Ishikawa (cell line): ENCODE measurements around the gene MGAM2.

ENCODE experiments used
- CEBPB ChIP-seq: IDR thresholded peaks from 2 replicates; pipeline ENCODE4 v1.6.1; 2012
- CREB1 ChIP-seq: IDR thresholded peaks from 2 replicates; pipeline ENCODE4 v1.6.1; 2012; ENCODE audit warnings: low read depth
- EGR1 ChIP-seq: IDR thresholded peaks from 2 replicates; pipeline ENCODE4 v1.6.1; 2012
- EP300 ChIP-seq: IDR thresholded peaks from 2 replicates; pipeline ENCODE4 v1.6.1; 2012; ENCODE audit warnings: borderline replicate concordance
- FOXM1 ChIP-seq: IDR thresholded peaks from 2 replicates; pipeline ENCODE4 v1.6.1; 2012; ENCODE audit warnings: low read depth, borderline replicate concordance
- NFIC ChIP-seq: IDR thresholded peaks from 2 replicates; pipeline ENCODE4 v1.6.1; 2012
- RAD21 ChIP-seq: IDR thresholded peaks from 2 replicates; pipeline ENCODE4 v1.6.1; 2012; ENCODE audit warnings: low read depth
- TAF1 ChIP-seq: IDR thresholded peaks from 2 replicates; pipeline ENCODE4 v1.6.1; 2012; ENCODE audit warnings: low read depth, mild to moderate bottlenecking
- TCF12 ChIP-seq: IDR thresholded peaks from 2 replicates; pipeline ENCODE4 v1.6.1; 2012; ENCODE audit warnings: low read depth
- TEAD4 ChIP-seq: IDR thresholded peaks from 2 replicates; pipeline ENCODE4 v1.6.1; 2012
- YY1 ChIP-seq: IDR thresholded peaks from 2 replicates; pipeline ENCODE4 v1.6.1; 2012; ENCODE audit warnings: low read depth
- ZBTB7A ChIP-seq: IDR thresholded peaks from 2 replicates; pipeline ENCODE4 v1.6.1; 2012; ENCODE audit warnings: low read depth
- TF ChIP-seq, protein P1 (sequence below): IDR thresholded peaks from 2 replicates; pipeline ENCODE4 v1.6.1; 2012
- TF ChIP-seq, protein P2 (sequence below): IDR thresholded peaks from 2 replicates; pipeline ENCODE4 v1.6.1; 2012; ENCODE audit warnings: low read depth, mild to moderate bottlenecking
- TF ChIP-seq, protein P3 (sequence below): IDR thresholded peaks from 2 replicates; pipeline ENCODE4 v1.6.1; 2012

Gene MGAM2

DNA sequence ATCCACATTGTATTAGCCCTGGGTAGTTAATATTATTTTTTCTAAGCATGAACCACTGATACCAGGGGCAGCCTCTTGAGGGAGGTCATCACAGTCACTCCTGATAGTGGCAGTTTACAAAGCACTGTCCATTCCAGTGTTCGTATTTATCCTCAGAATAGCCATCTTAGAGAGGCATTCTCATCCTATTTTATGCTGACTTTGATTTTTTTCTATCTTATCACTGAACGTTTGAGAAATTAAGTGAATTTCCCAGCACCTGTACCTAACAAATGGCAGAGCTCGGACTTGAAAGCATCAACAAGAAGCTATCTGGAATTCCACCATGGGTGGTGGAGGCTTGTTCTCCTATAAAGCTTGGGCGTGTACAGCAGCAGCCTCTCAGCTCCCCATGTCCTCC is 26.1 kb upstream of the MGAM2 start:
- TF ChIP-seq ZBTB7A (no peak), TCF12 (no peak), TAF1 (no peak), RAD21 (no peak), EP300 (no peak), FOXM1 (no peak), CEBPB (no peak), EGR1 (no peak), NFIC (no peak), YY1 (no peak), TEAD4 (no peak), CREB1 (no peak)
- TF ChIP-seq, protein P1, sequence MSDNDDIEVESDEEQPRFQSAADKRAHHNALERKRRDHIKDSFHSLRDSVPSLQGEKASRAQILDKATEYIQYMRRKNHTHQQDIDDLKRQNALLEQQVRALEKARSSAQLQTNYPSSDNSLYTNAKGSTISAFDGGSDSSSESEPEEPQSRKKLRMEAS: no peak
- TF ChIP-seq, protein P2, sequence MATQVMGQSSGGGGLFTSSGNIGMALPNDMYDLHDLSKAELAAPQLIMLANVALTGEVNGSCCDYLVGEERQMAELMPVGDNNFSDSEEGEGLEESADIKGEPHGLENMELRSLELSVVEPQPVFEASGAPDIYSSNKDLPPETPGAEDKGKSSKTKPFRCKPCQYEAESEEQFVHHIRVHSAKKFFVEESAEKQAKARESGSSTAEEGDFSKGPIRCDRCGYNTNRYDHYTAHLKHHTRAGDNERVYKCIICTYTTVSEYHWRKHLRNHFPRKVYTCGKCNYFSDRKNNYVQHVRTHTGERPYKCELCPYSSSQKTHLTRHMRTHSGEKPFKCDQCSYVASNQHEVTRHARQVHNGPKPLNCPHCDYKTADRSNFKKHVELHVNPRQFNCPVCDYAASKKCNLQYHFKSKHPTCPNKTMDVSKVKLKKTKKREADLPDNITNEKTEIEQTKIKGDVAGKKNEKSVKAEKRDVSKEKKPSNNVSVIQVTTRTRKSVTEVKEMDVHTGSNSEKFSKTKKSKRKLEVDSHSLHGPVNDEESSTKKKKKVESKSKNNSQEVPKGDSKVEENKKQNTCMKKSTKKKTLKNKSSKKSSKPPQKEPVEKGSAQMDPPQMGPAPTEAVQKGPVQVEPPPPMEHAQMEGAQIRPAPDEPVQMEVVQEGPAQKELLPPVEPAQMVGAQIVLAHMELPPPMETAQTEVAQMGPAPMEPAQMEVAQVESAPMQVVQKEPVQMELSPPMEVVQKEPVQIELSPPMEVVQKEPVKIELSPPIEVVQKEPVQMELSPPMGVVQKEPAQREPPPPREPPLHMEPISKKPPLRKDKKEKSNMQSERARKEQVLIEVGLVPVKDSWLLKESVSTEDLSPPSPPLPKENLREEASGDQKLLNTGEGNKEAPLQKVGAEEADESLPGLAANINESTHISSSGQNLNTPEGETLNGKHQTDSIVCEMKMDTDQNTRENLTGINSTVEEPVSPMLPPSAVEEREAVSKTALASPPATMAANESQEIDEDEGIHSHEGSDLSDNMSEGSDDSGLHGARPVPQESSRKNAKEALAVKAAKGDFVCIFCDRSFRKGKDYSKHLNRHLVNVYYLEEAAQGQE: no peak
- TF ChIP-seq, protein P3, sequence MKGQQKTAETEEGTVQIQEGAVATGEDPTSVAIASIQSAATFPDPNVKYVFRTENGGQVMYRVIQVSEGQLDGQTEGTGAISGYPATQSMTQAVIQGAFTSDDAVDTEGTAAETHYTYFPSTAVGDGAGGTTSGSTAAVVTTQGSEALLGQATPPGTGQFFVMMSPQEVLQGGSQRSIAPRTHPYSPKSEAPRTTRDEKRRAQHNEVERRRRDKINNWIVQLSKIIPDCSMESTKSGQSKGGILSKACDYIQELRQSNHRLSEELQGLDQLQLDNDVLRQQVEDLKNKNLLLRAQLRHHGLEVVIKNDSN: no peak

DNA sequence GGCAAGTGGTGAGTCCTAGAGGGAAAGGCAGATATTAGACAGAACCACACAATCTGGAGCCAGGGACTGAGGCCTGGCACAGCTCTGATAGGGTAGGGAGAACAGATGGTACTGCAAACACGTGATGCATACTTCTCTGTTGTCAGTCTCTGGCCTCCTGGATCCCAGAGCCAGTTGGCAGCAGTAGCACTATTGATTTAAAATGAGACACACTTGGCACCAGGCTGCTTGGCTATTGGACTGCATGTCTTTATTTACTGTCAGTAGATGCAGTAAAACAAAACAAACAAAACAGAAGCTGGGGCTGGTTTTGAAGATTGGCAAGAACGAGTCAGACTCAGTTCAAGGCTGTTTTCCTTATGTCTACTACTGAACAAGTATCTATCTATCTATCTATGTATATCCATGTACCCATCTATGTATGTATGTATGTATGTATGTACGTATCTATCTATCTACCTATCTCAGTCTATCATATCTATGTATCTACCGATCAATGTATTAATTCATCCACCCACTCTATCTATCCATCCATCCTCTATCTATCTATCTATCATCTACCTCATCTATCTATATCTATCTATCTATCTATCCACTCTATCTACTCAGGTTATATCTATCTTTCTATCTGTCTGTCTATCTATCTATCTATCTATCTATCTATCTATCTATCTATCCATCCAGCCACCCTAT is 23.4 kb upstream of the MGAM2 start:
- no peak for TF ChIP-seq RAD21
- TF ChIP-seq ZBTB7A: no peak
- TF ChIP-seq, protein P3: no peak
- TF ChIP-seq, protein P1: no peak
- TF ChIP-seq EP300: no peak
- TF ChIP-seq FOXM1: no peak
- TF ChIP-seq CREB1: no peak

DNA sequence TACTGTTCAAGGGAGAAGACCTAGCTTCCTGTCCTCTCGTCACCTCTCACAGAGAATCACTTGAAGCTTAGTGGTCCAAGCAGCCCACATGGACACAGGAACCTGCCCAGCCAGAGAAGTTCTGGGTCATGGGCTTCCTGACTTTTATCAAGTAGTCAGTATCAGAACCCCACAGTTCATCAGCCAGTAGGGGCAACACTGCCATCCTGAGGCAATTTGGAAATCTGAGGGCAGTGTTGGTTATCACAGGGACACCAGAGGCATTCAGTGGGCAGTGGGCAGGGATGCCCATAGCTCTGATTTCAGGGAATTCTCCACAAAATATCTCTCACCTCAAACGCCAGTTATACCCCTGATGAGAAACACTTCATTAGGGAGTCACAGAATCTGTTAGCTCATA is 22.5 kb upstream of the MGAM2 start:
- TF ChIP-seq, protein P3: no peak
- no peak for TF ChIP-seq CREB1
- TF ChIP-seq TAF1: no peak
- TF ChIP-seq CEBPB: no peak
- TF ChIP-seq, protein P1: no peak
- TF ChIP-seq NFIC: no peak

DNA sequence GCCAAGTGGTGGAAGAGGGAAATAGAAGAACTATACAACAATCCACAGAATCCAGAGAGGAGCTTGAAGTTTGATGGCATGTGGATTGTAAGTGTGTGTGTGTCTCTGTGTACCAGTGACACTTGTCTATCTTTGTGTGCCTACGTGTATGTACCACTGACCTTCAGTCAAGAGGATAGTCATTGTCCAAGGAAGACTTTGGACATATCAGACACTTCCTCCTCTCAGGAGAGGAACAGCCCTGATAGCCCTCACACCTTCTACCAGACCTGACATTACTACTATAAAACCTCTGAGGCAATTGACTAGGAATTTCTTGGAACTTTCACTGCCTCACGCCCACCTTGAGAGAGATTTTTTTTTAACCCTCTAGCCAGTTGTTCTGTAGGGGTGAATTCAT is 19.6 kb upstream of the MGAM2 start:
- TF ChIP-seq TAF1 (no peak), CREB1 (no peak), YY1 (no peak), EGR1 (no peak), ZBTB7A (no peak)
- TF ChIP-seq, protein P3: no peak
- TF ChIP-seq, protein P2: no peak
- TF ChIP-seq, protein P1: no peak

DNA sequence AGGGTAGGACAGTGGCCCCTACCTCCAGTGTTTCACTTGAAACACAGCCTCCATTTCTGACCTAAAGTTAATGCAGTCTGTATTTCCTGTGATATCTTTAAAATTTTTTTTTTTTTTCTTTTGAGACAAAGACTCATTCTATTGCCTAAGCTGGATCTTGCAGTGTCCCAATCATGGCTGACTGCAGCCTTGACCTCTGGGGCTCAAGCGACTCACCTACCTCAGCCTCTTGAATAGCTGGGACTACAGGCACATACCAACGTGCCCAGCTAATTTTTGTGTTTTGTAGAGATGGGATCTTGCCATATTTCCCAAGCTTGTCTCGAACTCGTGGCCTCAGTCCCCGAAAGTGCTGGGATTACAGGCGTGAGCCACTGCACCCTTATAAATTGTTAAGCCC is 16.7 kb upstream of the MGAM2 start:
- TF ChIP-seq RAD21 (no peak), EP300 (no peak), TCF12 (no peak), FOXM1 (no peak), CEBPB (no peak)
- TF ChIP-seq, protein P2: no peak
